ENCODE measurements around the gene ANTXRL. TPM values are rescaled to one million over a fixed set of nuclear protein-coding genes. Genes with fewer than 3 reads are reported as not detected.
"Not testable (repeated sequence)": the region's sequence is repeated elsewhere in the genome, so short reads cannot be mapped to it uniquely, and the experiment has no call there.

Gene ANTXRL
- total RNA-seq, 8 experiments from 2014 or later = 0.08 to 0.57 TPM; not detected in 6

DNA sequence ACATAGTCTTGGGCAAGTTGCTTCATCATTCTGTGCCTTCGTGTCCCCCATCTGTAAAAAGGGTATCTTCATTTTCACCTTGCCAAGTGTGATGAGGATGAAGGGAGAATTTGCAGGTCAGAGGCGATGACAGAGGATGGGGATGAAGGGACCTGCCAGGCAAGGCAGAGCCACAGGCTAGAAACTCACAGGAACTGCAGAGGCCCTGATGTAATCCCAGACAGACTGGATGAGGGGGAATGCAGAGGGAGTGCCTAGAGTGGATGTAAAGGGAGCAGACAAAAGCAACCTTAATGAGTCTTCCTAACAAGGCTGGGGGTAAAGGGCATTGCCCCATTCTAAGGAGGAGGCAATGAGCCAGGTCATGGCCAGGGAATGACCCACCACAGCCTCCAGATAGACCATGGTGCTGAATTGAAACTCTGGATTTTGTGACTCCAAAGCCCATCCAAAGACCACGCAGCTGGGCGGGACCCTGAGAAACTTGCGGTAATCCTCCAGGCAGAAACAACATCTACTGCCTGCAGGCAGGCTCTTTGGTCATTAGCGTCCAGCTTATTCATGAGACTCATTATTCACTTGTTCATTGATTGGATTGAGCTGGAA, 1.9 kb downstream of the ANTXRL start:
- Histone ChIP-seq H3K4me3 (no peak overlapping the region), H3K27ac (no peak overlapping the region), H3K4me1 (replicated peaks in 1 of 2) (peaks cover 0 to 6% of the 10 kb centered on the region in 2 donors)
- in situ Hi-C loops (cut with MboI; ENCODE audit: low pct_unique_long_range_greater_than_20kb in 2 of 9, low sequenced_read_pairs in 9 of 9, unreplicated experiment in 9 of 9) = loop anchor here in 6 of 9 experiments (10.0 to 25.0 kb wide), 4 partner anchors 176 to 1099 kb away; partner anchors contain the start of gene ZNF488 (in 4 of the 6)
- ATAC-seq (replicated peaks in 6 of 8) = no peak
- 40 to 100% (median 76%) methylated on average over 1 to 5 of the region's 6 CpGs; no CpG with 5 or more reads in 2 of the 10 experiments for WGBS, 10 experiments

DNA sequence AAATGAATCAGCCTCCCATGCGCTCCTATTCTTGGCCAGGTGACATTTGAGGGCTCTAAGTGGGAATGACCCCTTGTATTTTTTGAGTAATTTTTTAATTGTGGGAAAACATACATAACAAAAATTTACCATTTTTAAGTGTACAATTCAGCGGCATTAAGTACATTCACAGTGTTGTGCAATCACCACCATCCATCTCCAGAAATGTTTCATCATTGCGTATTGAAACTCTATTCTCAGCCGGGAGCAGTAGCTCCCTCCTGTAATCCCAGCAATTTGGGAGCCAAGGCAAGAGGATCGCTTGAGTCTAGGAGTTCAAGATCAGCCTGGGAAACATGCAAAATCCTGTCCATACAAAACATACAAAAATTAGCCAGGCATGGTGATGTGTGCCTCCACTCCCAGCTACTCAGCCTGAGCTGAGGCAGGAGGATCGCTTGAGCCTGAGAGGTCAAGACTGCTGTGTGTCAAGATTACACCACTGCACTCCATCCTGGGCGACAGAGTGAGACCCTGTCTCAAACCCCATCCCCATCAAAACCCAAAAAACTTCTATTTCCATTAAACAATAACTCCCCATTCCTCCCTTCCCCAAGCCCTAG, 2.5 kb downstream of the ANTXRL start:
- Histone ChIP-seq H3K27ac (no peak overlapping the region), H3K4me1 (replicated peaks in 1 of 2) (peaks cover 0 to 6% of the 10 kb centered on the region in 2 donors), H3K4me3 (no peak overlapping the region)
- in situ Hi-C loops (cut with MboI; ENCODE audit: low pct_unique_long_range_greater_than_20kb in 2 of 9, low sequenced_read_pairs in 9 of 9, unreplicated experiment in 9 of 9) = loop anchor here in 6 of 9 experiments (10.0 to 25.0 kb wide), 4 partner anchors 177 to 1098 kb away; partner anchors contain the start of gene ZNF488 (in 4 of the 6)
- no peak for ATAC-seq (replicated peaks in 6 of 8)
- WGBS, 10 experiments = 56 to 93% (median 83%) methylated on average over 2 to 7 of the region's 7 CpGs; no CpG with 5 or more reads in 2 of the 10 experiments

DNA sequence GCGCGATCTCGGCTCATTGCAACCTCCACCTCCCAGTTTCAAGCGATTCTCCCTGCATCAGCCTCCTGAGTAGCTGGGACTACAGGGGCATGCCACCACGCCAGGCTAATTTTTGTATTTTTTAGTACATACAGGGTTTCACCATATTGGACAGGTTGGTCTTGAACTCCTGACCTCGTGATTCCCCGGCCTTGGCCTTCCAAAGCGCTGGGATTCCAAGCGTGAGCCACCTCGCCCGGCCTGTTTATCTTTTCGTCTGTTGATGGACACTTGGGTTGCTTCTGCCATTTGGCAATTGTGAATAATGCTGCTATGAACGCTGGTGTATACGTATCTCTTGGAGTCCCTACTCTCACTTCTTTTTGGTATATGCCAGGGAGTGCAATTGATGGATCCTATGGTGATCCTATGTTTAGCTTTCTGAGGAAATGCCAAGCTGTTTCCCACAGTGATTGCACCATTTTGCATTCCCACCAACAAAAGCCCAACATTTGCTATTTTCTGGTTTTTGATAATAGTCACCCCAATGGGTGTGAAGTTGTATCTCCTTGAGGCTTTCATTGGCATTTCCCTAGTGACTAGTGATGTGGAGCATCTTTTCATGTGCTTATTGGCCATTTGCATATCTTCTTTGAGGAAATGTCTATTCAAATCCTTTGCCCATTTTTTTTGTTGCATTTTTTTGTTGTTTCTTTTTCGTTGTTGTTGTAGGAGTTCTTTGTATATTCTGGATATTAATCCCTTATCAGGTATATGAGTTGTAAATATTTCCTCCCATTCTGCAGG, 3.5 kb downstream of the ANTXRL start:
- no peak for ATAC-seq (replicated peaks in 6 of 8)

DNA sequence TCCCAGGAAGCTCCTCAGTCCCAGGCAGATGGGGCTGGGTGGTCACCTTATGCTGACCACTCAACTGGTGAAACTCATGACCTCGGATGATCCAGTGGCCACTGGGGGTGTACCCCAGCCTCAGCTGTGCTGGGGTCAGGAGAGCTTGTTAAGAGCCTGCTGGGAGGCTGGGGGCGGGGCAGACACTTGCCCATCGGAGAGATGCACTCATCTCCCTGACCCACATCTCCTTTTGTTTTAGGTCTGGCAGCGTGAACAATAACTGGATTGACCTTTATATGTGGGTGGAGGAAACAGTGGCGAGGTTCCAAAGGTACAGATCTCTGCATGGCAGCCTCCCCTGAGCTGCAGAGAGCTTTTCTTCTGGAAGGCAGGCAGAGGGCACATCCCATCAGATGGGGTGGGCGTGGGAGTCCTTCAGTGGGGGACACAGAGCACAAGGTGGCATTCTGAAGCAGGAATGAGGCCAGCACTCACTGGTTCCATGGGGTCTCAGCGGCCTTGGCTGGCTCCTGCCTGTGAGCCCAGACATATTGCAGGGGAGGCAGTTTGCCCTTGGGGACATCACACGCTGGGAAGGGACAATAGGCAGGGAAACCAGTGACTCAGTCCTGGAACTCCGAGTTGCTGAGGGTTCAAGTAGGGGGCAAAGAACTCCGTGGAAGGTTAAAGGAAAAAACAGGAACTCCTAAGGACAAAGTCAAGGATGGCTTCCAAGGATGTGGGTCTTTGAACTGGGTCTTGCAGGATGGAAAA, 5.2 kb downstream of the ANTXRL start:
- WGBS, 10 experiments = 0 to 45% (median 19%) methylated on average over 1 to 7 of the region's 10 CpGs; no CpG with 5 or more reads in 3 of the 10 experiments
- H3K4me1 ChIP-seq (replicated peaks in 1 of 2) = peaks cover 0 to 6% of the 10 kb centered on the region in 2 donors
- in situ Hi-C loops (cut with MboI; ENCODE audit: low pct_unique_long_range_greater_than_20kb in 2 of 9, low sequenced_read_pairs in 9 of 9, unreplicated experiment in 9 of 9) = loop anchor here in 3 of 9 experiments (25.0 kb wide), 2 partner anchors 180 to 1095 kb away; partner anchors contain the start of gene ZNF488 (in 1 of the 3)
- ATAC-seq (replicated peaks in 6 of 8) = peak in 4 of 8 experiments; percentile 38 to 53 (median 43)
- no peak overlapping the region for H3K4me3 ChIP-seq
- no peak overlapping the region for H3K27ac ChIP-seq

More for the DNA sequence above, 3.5 kb downstream of the ANTXRL start:
- peaks cover 0 to 6% of the 10 kb centered on the region in 2 donors for H3K4me1 ChIP-seq (replicated peaks in 1 of 2)
- no peak overlapping the region for H3K4me3 ChIP-seq
- WGBS, 10 experiments = 29 to 98% (median 83%) methylated on average over 2 to 14 of the region's 15 CpGs
- no peak overlapping the region for H3K27ac ChIP-seq
- in situ Hi-C loops (cut with MboI; ENCODE audit: low pct_unique_long_range_greater_than_20kb in 2 of 9, low sequenced_read_pairs in 9 of 9, unreplicated experiment in 9 of 9) = loop anchor here in 3 of 9 experiments (25.0 kb wide), 2 partner anchors 178 to 1097 kb away; partner anchors contain the start of gene ZNF488 (in 1 of the 3)

DNA sequence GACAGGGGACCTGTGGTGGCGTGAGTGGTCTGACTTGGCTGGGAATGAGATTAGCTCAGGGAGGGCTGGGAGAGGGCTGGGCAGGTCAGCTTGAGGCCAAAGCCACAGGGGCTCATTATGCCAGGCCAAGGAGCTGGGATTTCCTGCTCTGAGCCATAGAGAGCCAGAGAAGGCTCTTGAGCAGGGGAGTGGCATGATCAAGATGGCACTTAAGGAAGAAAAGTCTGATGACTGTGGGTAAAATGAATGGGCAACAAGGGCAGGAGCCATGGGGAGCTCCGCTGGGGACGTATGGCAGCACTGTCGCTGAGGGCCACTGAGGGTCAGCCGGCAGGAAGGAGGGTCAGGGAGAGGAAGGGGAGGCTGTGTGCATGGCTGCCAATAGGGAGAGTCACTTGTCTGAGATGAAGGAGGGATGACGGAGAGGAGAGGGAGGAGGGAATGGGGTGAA, 5.8 kb downstream of the ANTXRL start:
- peaks cover 0 to 6% of the 10 kb centered on the region in 2 donors for H3K4me1 ChIP-seq (replicated peaks in 1 of 2)
- in situ Hi-C loops (cut with MboI; ENCODE audit: low pct_unique_long_range_greater_than_20kb in 2 of 9, low sequenced_read_pairs in 9 of 9, unreplicated experiment in 9 of 9) = loop anchor here in 3 of 9 experiments (25.0 kb wide), 2 partner anchors 180 to 1095 kb away; partner anchors contain the start of gene ZNF488 (in 1 of the 3)
- ATAC-seq (replicated peaks in 6 of 8) = no peak
- H3K27ac ChIP-seq = no peak overlapping the region
- WGBS, 10 experiments = 74 to 100% (median 76%) methylated on average over 1 to 6 of the region's 6 CpGs; no CpG with 5 or more reads in 5 of the 10 experiments
- no peak overlapping the region for H3K4me3 ChIP-seq

DNA sequence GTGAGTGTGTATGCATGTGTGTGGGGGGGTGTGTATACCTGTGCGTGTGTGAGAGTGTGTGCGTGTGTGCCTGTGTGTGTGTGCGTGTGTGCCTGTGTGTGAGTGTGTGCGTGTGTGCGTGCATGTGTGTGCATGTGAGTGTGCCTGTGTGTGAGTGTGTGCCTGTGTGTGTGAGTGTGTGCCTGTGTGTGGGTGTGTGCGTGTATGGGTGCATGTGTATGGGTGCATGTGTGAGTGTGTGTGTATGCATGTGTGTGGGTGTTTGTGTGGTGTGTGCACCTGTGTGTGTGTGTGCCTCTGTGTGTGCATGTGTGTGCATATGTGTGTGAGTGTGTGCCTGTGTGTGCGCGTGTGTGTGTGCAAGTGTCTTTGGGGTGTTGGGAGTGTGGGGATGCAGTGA, 6.4 kb downstream of the ANTXRL start:
- in situ Hi-C loops (cut with MboI; ENCODE audit: low pct_unique_long_range_greater_than_20kb in 2 of 9, low sequenced_read_pairs in 9 of 9, unreplicated experiment in 9 of 9) = loop anchor here in 3 of 9 experiments (25.0 kb wide), 2 partner anchors 181 to 1094 kb away; partner anchors contain the start of gene ZNF488 (in 1 of the 3)
- ATAC-seq (replicated peaks in 6 of 8) = no peak
- 33 to 83% (median 72%) methylated on average over 1 to 3 of the region's 8 CpGs; no CpG with 5 or more reads in 4 of the 10 experiments for WGBS, 10 experiments
- H3K4me3 ChIP-seq = no peak overlapping the region
- H3K27ac ChIP-seq = no peak overlapping the region
- peaks cover 0 to 6% of the 10 kb centered on the region in 2 donors for H3K4me1 ChIP-seq (replicated peaks in 1 of 2)

DNA sequence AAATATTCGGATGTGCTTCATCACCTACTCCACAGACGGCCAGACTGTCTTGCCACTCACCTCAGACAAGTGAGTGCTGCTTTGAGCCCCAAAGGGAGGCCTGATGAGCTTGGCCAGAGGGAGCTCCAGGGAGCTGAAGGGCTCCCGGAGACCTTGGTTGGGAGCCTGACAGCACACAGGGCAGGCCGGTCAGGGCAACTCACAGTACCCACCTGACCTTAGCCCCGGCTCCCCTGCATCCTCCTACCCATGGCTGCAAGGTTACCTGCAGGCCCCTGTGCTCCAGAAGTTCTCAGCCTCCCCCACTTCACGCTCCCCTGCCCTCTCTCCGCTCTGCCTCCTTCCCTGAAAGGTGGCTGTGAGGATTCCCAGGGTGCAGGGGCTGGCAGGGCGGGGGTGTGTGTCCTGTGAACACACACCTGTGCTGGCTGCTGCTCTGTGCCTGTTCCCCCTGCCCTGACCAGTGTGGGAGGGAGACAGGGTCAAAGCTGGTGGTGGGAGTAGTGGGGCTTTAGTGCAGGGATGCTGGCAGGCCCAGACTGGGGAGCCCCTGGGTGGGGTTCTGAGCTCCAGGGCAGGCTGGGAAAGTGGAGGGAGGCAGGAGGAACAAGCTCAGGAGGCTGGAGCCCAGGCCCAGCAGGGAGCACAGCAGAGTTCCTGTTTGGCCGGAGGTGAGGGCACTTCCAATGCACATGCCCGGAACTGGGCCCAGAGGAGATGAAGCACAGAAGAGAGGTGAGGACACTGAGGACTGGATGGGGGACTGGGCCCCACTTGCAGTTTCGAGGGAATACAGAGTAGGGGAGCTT, 7.2 kb downstream of the ANTXRL start:
- no peak overlapping the region for H3K27ac ChIP-seq
- peaks cover 0 to 6% of the 10 kb centered on the region in 2 donors for H3K4me1 ChIP-seq (replicated peaks in 1 of 2)
- WGBS, 10 experiments = 32 to 90% (median 62%) methylated on average over 2 to 7 of the region's 11 CpGs; no CpG with 5 or more reads in 6 of the 10 experiments
- no peak for ATAC-seq (replicated peaks in 6 of 8)
- H3K4me3 ChIP-seq = no peak overlapping the region
- in situ Hi-C loops (cut with MboI; ENCODE audit: low pct_unique_long_range_greater_than_20kb in 2 of 9, low sequenced_read_pairs in 9 of 9, unreplicated experiment in 9 of 9) = loop anchor here in 3 of 9 experiments (25.0 kb wide), 2 partner anchors 182 to 1093 kb away; partner anchors contain the start of gene ZNF488 (in 1 of the 3)

DNA sequence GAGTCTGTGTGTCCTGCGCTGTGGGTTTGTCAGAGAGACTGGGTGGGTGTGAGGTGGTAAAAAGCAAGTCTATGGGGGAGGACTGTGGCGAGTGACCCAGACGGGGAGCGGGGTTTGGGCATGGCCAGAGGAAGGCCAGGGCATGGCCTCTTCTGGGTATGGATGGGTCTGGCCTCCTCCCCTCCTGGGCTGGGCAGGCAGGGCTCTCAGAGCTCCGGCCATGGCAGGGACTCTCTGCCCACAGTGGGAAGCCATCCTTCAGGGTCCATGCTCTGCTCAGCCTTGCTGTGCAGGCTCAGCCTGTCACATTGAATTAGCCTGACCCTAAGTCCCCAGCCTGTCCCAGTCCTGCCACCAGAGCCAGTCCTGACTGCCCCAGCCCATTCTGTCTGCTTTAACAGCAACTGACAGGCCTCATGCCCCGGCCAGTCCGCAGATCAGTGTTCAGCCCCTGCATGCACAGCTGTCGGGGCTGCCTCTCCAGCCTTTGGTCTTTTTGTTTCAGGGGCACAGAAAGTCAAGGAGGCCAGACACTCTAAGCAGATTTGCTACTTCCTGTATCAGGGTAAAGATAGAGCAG, 7.9 kb downstream of the ANTXRL start:
- H3K4me1 ChIP-seq (replicated peaks in 1 of 2) = peaks cover 0 to 6% of the 10 kb centered on the region in 2 donors
- no peak overlapping the region for H3K4me3 ChIP-seq
- no peak for ATAC-seq (replicated peaks in 6 of 8)
- in situ Hi-C loops (cut with MboI; ENCODE audit: low pct_unique_long_range_greater_than_20kb in 2 of 9, low sequenced_read_pairs in 9 of 9, unreplicated experiment in 9 of 9) = loop anchor here in 3 of 9 experiments (25.0 kb wide), 2 partner anchors 182 to 1093 kb away; partner anchors contain the start of gene ZNF488 (in 1 of the 3)
- no peak overlapping the region for H3K27ac ChIP-seq
- WGBS, 10 experiments = 83 to 100% (median 86%) methylated on average over 1 of the region's 8 CpGs; no CpG with 5 or more reads in 6 of the 10 experiments

DNA sequence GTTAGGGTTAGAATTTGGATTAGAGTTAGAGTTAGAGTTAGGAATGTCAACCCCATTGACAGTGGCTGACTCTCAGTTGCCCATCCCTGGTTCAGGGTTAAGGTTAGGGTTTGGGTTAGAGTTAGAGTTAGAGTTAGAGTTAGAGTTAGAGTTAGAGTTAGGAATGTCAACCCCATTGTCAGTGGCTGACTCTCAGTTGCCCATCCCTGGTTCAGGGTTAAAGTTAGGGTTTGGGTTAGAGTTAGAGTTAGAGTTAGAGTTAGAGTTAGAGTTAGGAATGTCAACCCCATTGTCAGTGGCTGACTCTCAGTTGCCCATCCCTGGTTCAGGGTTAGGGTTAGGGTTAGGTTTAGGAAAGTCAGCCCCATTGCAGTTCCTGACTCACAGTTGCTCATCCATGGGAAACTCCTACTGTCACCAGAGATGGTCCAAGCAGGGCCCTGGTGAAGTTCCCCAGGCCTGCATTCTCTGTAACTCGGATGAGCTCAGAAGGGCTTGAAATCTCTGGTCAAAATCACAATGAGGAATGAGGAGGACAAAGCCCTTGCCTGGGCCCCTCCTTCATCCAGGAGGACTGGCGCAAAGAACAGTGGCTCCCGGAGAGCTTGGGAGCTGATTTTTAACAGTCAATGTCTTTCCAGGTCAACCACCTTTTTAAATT, 8.7 kb downstream of the ANTXRL start:
- H3K4me3 ChIP-seq; H3K27ac ChIP-seq; ATAC-seq (replicated peaks in 6 of 8); H3K4me1 ChIP-seq (replicated peaks in 1 of 2): not testable (repeated sequence)
- in situ Hi-C loops (cut with MboI; ENCODE audit: low pct_unique_long_range_greater_than_20kb in 2 of 9, low sequenced_read_pairs in 9 of 9, unreplicated experiment in 9 of 9) = loop anchor here in 3 of 9 experiments (25.0 kb wide), 2 partner anchors 183 to 1092 kb away; partner anchors contain the start of gene ZNF488 (in 1 of the 3)
- 20 to 100% (median 33%) methylated on average over 1 to 3 of the region's 3 CpGs; no CpG with 5 or more reads in 3 of the 10 experiments for WGBS, 10 experiments

DNA sequence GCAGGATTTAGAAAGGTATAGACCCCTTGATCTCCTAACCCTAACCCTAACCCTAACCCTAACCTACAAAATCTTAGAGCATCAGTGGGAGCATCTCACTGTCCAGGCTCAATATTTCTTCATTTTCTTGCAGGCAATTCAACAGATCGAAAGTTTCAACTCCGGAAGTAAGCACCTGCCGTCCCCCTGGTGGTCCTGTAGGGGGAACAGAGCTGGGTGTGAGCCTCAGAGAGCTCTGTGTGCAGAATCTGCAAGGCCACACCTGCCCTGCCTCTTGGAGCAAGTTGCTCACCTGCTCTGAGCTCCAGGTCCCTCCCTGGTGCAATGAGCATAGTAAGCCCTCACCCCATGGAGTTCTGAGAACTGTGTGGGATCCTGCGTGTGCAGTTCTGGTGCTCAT, 9.3 kb downstream of the ANTXRL start:
- WGBS, 10 experiments = 30 to 88% methylated on average over 2 to 3 of the region's 4 CpGs; no CpG with 5 or more reads in 8 of the 10 experiments
- not testable (repeated sequence) for ATAC-seq (replicated peaks in 6 of 8); H3K4me3 ChIP-seq; H3K27ac ChIP-seq; H3K4me1 ChIP-seq (replicated peaks in 1 of 2)
- in situ Hi-C loops (cut with MboI; ENCODE audit: low pct_unique_long_range_greater_than_20kb in 2 of 9, low sequenced_read_pairs in 9 of 9, unreplicated experiment in 9 of 9) = loop anchor here in 3 of 9 experiments (25.0 kb wide), 2 partner anchors 184 to 1091 kb away; partner anchors contain the start of gene ZNF488 (in 1 of the 3)
